ENCODE results near the gene TBC1D32. TPM values are rescaled to one million over a fixed set of nuclear protein-coding genes. Genes with fewer than 3 reads are reported as not detected.
"Not testable (repeated sequence)": the region's sequence is repeated elsewhere in the genome, so short reads cannot be mapped to it uniquely, and the experiment has no call there.

The TBC1D32 gene
- total RNA-seq, 1 donor from 2014 or later, result 13.6 TPM

- no peaks in the 10 kb centered on the region for H3K4me1 Mint-ChIP-seq
- H3K9me3 Mint-ChIP-seq, result peaks cover 20% of the 10 kb centered on the region
- no peak for TF ChIP-seq CTCF (conservative IDR thresholded peaks at IDR 0.05)
- no peak overlapping the region for H3K27ac Mint-ChIP-seq (ENCODE audit: unreplicated experiment)
- peaks cover 17% of the 10 kb centered on the region for H3K36me3 Mint-ChIP-seq (ENCODE audit: low read depth)
- no peaks in the 10 kb centered on the region for H3K27me3 Mint-ChIP-seq (ENCODE audit: low read depth)
- no peak overlapping the region for H3K4me3 Mint-ChIP-seq
- no peak for DNase-seq (ENCODE audit: low read depth, low spot score)
Measured at GRCh38 chr6:121067381-121067780, 266.9 kb downstream of the TBC1D32 start.

GRCh38 chr6:121064345-121064744 lies 269.9 kb downstream of the TBC1D32 start:
- H3K4me3 Mint-ChIP-seq, result no peak overlapping the region
- H3K9me3 Mint-ChIP-seq, result peaks cover 23% of the 10 kb centered on the region
- H3K27ac Mint-ChIP-seq (ENCODE audit: unreplicated experiment), result no peak overlapping the region
- no peaks in the 10 kb centered on the region for H3K4me1 Mint-ChIP-seq
- no peaks in the 10 kb centered on the region for H3K27me3 Mint-ChIP-seq (ENCODE audit: low read depth)
- TF ChIP-seq CTCF (conservative IDR thresholded peaks at IDR 0.05), result no peak
- H3K36me3 Mint-ChIP-seq (ENCODE audit: low read depth), result peaks cover 10% of the 10 kb centered on the region
- DNase-seq (ENCODE audit: low read depth, low spot score), result no peak

GRCh38 chr6:121055572-121056163 lies 278.6 kb downstream of the TBC1D32 start:
- H3K27ac Mint-ChIP-seq (ENCODE audit: unreplicated experiment), result no peak overlapping the region
- DNase-seq (ENCODE audit: low read depth, low spot score), result peak; percentile 9
- no peaks in the 10 kb centered on the region for H3K9me3 Mint-ChIP-seq
- TF ChIP-seq CTCF (conservative IDR thresholded peaks at IDR 0.05), result peak; percentile 85
- H3K4me3 Mint-ChIP-seq, result no peak overlapping the region
- H3K27me3 Mint-ChIP-seq (ENCODE audit: low read depth), result no peaks in the 10 kb centered on the region
- H3K36me3 Mint-ChIP-seq (ENCODE audit: low read depth), result no peaks in the 10 kb centered on the region
- no peaks in the 10 kb centered on the region for H3K4me1 Mint-ChIP-seq

- not testable (repeated sequence) for DNase-seq (ENCODE audit: low read depth, low spot score); H3K27ac Mint-ChIP-seq (ENCODE audit: unreplicated experiment); H3K4me3 Mint-ChIP-seq; H3K4me1 Mint-ChIP-seq; H3K36me3 Mint-ChIP-seq (ENCODE audit: low read depth); H3K9me3 Mint-ChIP-seq; H3K27me3 Mint-ChIP-seq (ENCODE audit: low read depth)
Measured at GRCh38 chr6:121048593-121048992, 285.7 kb downstream of the TBC1D32 start.

GRCh38 chr6:121044905-121045304 lies 289.4 kb downstream of the TBC1D32 start:
- not testable (repeated sequence) for H3K4me3 Mint-ChIP-seq; H3K9me3 Mint-ChIP-seq; H3K4me1 Mint-ChIP-seq; DNase-seq (ENCODE audit: low read depth, low spot score); H3K36me3 Mint-ChIP-seq (ENCODE audit: low read depth); H3K27ac Mint-ChIP-seq (ENCODE audit: unreplicated experiment); H3K27me3 Mint-ChIP-seq (ENCODE audit: low read depth)
- TF ChIP-seq CTCF (conservative IDR thresholded peaks at IDR 0.05), result peak; percentile 27

GRCh38 chr6:121043706-121044105 lies 290.6 kb downstream of the TBC1D32 start:
- not testable (repeated sequence) for H3K4me1 Mint-ChIP-seq; H3K4me3 Mint-ChIP-seq; H3K27ac Mint-ChIP-seq (ENCODE audit: unreplicated experiment); DNase-seq (ENCODE audit: low read depth, low spot score); H3K36me3 Mint-ChIP-seq (ENCODE audit: low read depth); H3K27me3 Mint-ChIP-seq (ENCODE audit: low read depth); H3K9me3 Mint-ChIP-seq

GRCh38 chr6:121043211-121043610 lies 291.1 kb downstream of the TBC1D32 start:
- not testable (repeated sequence) for DNase-seq (ENCODE audit: low read depth, low spot score); H3K4me3 Mint-ChIP-seq; H3K36me3 Mint-ChIP-seq (ENCODE audit: low read depth); H3K27ac Mint-ChIP-seq (ENCODE audit: unreplicated experiment); H3K27me3 Mint-ChIP-seq (ENCODE audit: low read depth); H3K9me3 Mint-ChIP-seq; H3K4me1 Mint-ChIP-seq

Data from neural crest cell (in vitro differentiated cells).